AG10803 (cell line): ENCODE results near the gene ASF1B.

Experiments used
- DNase-seq: peaks from one replicate; pipeline ENCODE4 v3.0.0; 2010; ENCODE audit warnings: low read depth
- H3K4me3 ChIP-seq: 2 replicates; pipeline ENCODE4 v1.5.1; 2011; ENCODE audit warnings: mild to moderate bottlenecking, low read length, control low read depth
- CTCF ChIP-seq: conservative IDR thresholded peaks from 2 replicates; pipeline ENCODE4 v1.5.1; 2011; ENCODE audit warnings: mild to moderate bottlenecking, low read length, control low read depth, inconsistent platforms

Gene ASF1B

DNA sequence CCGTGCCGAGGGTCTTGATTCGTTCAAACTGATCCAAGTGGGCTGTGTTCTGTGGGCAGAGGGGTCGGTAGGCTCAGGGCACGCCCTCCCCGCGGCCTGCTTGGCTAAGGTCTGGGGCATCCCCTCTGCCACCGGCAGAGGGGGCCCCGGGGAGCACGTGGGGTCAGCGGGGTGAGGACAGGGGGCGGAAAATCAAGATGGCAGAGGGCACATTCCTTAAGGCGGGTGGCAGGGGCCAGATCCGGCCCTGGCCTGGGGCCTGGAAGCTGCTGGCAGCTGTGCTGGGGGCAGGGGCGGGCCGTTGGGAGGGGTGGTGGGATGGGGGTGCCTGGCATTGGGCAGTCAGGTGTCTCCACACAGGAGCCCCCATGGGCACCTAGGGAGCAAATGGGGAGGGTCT, 29.5 kb downstream of the ASF1B start:
- TF ChIP-seq CTCF: no peak
- DNase-seq: no peak
- H3K4me3 ChIP-seq: no peak overlapping the region

- TF ChIP-seq CTCF: no peak
- DNase-seq: no peak
- H3K4me3 ChIP-seq: no peak overlapping the region
Measured at GRCh38 chr19:14105680-14106079, 30.7 kb downstream of the ASF1B start.

- no peak overlapping the region for H3K4me3 ChIP-seq
- DNase-seq: no peak
- no peak for TF ChIP-seq CTCF
Measured at GRCh38 chr19:14103310-14103709, 33.1 kb downstream of the ASF1B start.

GRCh38 chr19:14102756-14103155, 33.6 kb downstream of the ASF1B start:
- H3K4me3 ChIP-seq: no peak overlapping the region
- DNase-seq: no peak
- TF ChIP-seq CTCF: no peak

DNA sequence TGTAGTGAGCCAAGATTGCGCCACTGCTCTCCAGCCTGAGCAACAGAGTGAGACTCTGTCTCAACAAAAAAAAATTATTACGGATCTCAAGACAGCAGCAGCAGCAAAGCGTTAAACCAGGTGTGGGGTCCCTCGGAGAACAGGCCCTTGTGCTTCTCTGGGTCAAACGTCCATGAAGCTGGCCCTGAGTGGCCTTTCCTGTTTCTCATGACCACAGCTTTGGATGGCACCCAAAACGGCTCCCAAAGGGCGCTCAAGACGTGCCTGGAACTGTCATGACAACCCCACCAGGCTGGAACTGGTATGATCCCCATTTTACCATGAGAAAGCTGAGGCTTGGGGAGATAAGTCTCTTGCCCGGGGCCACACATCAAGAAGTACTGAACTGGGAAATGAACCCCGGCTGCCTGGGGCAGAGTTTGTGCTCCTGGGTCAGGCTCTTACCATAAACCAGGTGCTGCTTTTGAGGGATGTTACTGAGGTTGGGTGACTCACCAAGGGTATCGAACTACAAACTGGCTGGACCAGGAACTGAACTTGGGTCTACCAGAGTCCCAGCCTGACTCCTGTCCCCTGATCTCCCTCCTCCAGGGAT, 34.2 kb downstream of the ASF1B start:
- no peak for TF ChIP-seq CTCF
- DNase-seq: no peak

DNA sequence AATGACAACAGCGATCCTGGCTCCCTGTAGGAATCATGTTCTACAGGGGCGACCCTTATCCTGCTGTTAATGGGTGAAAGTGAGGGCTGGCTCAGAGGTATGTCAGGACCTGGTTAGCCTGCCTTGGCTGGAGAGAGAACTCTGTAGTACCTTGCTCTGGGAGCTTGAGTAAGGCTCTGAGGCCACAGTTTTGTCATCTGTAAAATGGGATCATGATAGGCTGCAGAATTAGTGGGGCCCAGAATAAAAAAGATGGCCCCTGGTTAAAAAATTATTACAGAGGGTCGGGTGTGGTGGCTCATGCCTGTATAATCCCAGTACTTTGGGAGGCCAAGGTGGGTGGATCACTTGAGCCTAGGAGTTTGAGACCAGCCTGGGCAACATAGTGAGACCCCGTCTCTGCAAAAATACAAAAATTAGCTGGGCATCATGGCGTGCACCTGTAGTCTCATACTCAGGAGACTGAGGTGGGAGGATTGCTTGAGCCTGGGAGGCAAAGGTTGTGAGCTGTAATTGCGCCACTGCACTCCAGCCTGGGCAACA, 35.3 kb downstream of the ASF1B start:
- DNase-seq: no peak
- no peak overlapping the region for H3K4me3 ChIP-seq
- no peak for TF ChIP-seq CTCF

More for the DNA sequence above, 34.2 kb downstream of the ASF1B start:
- H3K4me3 ChIP-seq: no peak overlapping the region

DNA sequence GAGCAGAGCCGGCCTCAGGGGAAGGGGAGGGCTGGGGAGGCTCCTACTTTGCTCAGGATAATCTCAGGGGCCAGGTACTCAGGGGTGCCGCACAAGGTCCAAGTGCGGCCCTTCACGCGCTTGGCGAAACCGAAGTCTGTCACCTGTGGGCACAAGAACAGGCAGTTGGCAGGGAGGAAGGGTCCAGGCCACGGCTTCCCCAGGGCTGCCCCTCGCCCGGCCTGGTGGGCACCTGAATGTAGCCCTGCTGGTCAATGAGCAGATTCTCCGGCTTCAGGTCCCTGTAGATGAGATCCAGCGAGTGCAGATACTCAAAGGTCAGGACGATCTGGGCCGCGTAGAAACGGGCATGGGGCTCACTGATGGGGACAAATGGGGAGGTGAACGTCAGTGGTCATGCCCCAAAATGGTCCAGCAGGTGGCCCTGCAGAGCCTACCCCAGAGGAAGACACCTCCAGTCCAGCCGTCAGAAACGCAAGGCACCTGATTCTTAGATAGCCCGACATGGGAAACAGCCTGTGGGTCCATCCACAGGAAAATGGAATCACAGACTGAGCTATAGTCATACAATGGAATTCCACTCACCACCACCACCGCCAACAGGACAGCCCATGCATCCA, 38.7 kb downstream of the ASF1B start:
- DNase-seq: no peak
- TF ChIP-seq CTCF: no peak
- no peak overlapping the region for H3K4me3 ChIP-seq
